Tibial nerve (tissue), 3 donors: ENCODE measurements around the gene PCGF6.

ENCODE experiments used
- CTCF ChIP-seq, 5 experiments: fragments of 200-600 bp in 3 of 5; fragments of 450-650 bp in 2 of 5; sonication (generic) in 3 of 5; IDR thresholded peaks; one replicate each; pipeline ENCODE4 v1.5.1; 2016 to 2019; ENCODE audit warnings: antibody characterized with exemption in 5 of 5, mild to moderate bottlenecking in 3 of 5, moderate library complexity in 2 of 5
- POLR2A ChIP-seq, 2 donors: fragments of 450-650 bp; IDR thresholded peaks; one replicate each; pipeline ENCODE4 v1.6.1; 2017; ENCODE audit warnings: antibody characterized with exemption in 2 of 2, mild to moderate bottlenecking in 2 of 2, moderate library complexity in 2 of 2

DNA sequence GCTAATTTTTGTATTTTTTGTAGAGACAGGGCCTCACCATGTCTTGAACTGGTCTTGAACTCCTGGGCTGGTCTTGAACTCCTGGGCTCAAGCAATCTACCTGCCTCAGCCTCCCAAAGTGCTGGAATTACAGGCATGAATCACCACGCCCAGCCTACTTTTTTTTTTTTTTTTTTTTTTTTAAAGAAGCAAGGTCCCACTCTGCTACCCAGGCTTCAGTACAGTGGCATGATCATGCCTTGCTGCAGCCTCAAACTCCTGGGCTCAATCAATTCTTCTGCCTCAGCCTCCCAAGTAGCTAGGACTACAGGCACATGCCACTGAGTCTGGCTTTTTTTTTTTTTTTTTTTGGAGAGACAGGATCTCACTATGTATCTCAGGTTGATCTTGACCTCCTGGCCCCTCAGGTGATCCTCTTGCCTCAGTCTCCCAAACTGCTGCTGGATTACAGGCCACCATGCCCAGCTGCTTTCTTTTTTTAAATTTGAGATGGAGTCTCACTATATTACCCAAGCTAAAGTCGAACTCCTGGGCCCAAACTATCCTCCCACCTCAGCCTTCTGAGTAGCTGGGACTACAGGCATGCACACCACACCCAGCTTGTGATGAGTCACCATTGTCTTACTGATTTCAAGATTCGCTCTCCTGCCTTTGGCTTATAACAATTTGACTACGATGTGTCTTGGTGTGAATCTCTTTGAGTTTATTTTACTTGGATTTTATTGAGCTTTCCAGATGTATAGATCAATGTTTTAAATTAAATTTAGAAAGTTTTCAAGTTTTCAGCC is 96.2 kb downstream of the PCGF6 start:
- TF ChIP-seq CTCF (IDR thresholded peaks at IDR 0.05): no peak
- no peak for TF ChIP-seq POLR2A (IDR thresholded peaks at IDR 0.05)
